ENCODE results near the gene NME4.
A peak's percentile ranks its signal among the peaks of the same experiment; 100 is the strongest.

Gene NME4

GRCh38 chr16:424033-424622 lies 27.1 kb downstream of the NME4 start:
- no peak overlapping the region for H3K27ac ChIP-seq (ENCODE audit: low read depth, low read length, poor library complexity, severe bottlenecking)
- peaks cover 13% of the 10 kb centered on the region for H3K27me3 ChIP-seq (ENCODE audit: insufficient read depth, low read length)

GRCh38 chr16:424623-425081 lies 27.7 kb downstream of the NME4 start:
- Histone ChIP-seq H3K9me2 (ENCODE audit: low read depth, low read length) (no peaks in the 10 kb centered on the region), H3K79me2 (ENCODE audit: insufficient read depth, low read length) (no peaks in the 10 kb centered on the region), H3K27me3 (ENCODE audit: insufficient read depth, low read length) (peaks cover 13% of the 10 kb centered on the region), H3K27ac (ENCODE audit: low read depth, low read length, poor library complexity, severe bottlenecking) (no peak overlapping the region), H3K9me3 (ENCODE audit: low read length) (no peaks in the 10 kb centered on the region), H4K20me1 (ENCODE audit: insufficient read depth, low read length) (no peaks in the 10 kb centered on the region), H3K4me1 (ENCODE audit: insufficient read depth, low read length, severe bottlenecking) (peaks cover 29% of the 10 kb centered on the region), H3K4me3 (ENCODE audit: low read depth, low read length, poor library complexity, severe bottlenecking) (peak overlapping the region; percentile 60), H3K36me3 (ENCODE audit: insufficient read depth, low read length) (no peaks in the 10 kb centered on the region; the same call in 1 of the 2 replicates), H2AFZ (ENCODE audit: low read length) (no peak overlapping the region), H3K9ac (ENCODE audit: low read length) (peak overlapping the region; percentile 53; the same call in 1 of the 2 replicates), H3K4me2 (ENCODE audit: low read length) (peak overlapping the region; percentile 74), H3F3A (ENCODE audit: insufficient read depth, low read length) (no peaks in the 10 kb centered on the region)
- no peak for TF ChIP-seq CTCF (IDR thresholded peaks at IDR 0.05; ENCODE audit: low read length)
- TF ChIP-seq EZH2 (IDR thresholded peaks at IDR 0.05; ENCODE audit: borderline replicate concordance, low read length): no peak

More at GRCh38 chr16:424033-424622, 27.1 kb downstream of the NME4 start:
- Histone ChIP-seq H2AFZ (ENCODE audit: low read length) (no peak overlapping the region), H3K4me2 (ENCODE audit: low read length) (peak overlapping the region; percentile 74; the same call in 1 of the 2 replicates), H3F3A (ENCODE audit: insufficient read depth, low read length) (no peaks in the 10 kb centered on the region), H3K9me3 (ENCODE audit: low read length) (no peaks in the 10 kb centered on the region), H3K4me1 (ENCODE audit: insufficient read depth, low read length, severe bottlenecking) (peaks cover 29% of the 10 kb centered on the region), H3K79me2 (ENCODE audit: insufficient read depth, low read length) (no peaks in the 10 kb centered on the region), H3K9ac (ENCODE audit: low read length) (no peak overlapping the region), H3K36me3 (ENCODE audit: insufficient read depth, low read length) (no peaks in the 10 kb centered on the region; the same call in 1 of the 2 replicates), H3K9me2 (ENCODE audit: low read depth, low read length) (no peaks in the 10 kb centered on the region), H4K20me1 (ENCODE audit: insufficient read depth, low read length) (no peaks in the 10 kb centered on the region), H3K4me3 (ENCODE audit: low read depth, low read length, poor library complexity, severe bottlenecking) (peak overlapping the region; percentile 60)
- TF ChIP-seq EZH2 (IDR thresholded peaks at IDR 0.05; ENCODE audit: borderline replicate concordance, low read length) (no peak), CTCF (IDR thresholded peaks at IDR 0.05; ENCODE audit: low read length) (no peak)

- Histone ChIP-seq H3K27me3 (ENCODE audit: insufficient read depth, low read length) (peaks cover 13% of the 10 kb centered on the region), H3K27ac (ENCODE audit: low read depth, low read length, poor library complexity, severe bottlenecking) (no peak within 1 kb of the TSS), H3K9me2 (ENCODE audit: low read depth, low read length) (no peaks in the 10 kb centered on the region), H4K20me1 (ENCODE audit: insufficient read depth, low read length) (no peaks in the 10 kb centered on the region), H3K9me3 (ENCODE audit: low read length) (no peaks in the 10 kb centered on the region), H3K79me2 (ENCODE audit: insufficient read depth, low read length) (no peaks in the 10 kb centered on the region), H3K4me2 (ENCODE audit: low read length) (peak within 1 kb of the TSS; percentile 89), H3K4me3 (ENCODE audit: low read depth, low read length, poor library complexity, severe bottlenecking) (peak within 1 kb of the TSS; percentile 71), H2AFZ (ENCODE audit: low read length) (no peak within 1 kb of the TSS), H3K36me3 (ENCODE audit: insufficient read depth, low read length) (no peaks in the 10 kb centered on the region; the same call in 1 of the 2 replicates), H3K9ac (ENCODE audit: low read length) (peak within 1 kb of the TSS; percentile 68), H3K4me1 (ENCODE audit: insufficient read depth, low read length, severe bottlenecking) (peaks cover 29% of the 10 kb centered on the region), H3F3A (ENCODE audit: insufficient read depth, low read length) (no peaks in the 10 kb centered on the region)
- TF ChIP-seq EZH2 (IDR thresholded peaks at IDR 0.05; ENCODE audit: borderline replicate concordance, low read length) (no peak), CTCF (IDR thresholded peaks at IDR 0.05; ENCODE audit: low read length) (peak; percentile 58)
These were observed 28.2 kb downstream of the NME4 start, which contains the start of gene RAB11FIP3 for GRCh38 chr16:425082-425718. Gene RAB11FIP3, plus strand, starts transcription at chr16:425649. Its CDS starts 358 bp downstream, at chr16:426007.

Measured in OCI-LY1 (cell line).